Measurements from ENCODE around the gene AGBL5.

DNA sequence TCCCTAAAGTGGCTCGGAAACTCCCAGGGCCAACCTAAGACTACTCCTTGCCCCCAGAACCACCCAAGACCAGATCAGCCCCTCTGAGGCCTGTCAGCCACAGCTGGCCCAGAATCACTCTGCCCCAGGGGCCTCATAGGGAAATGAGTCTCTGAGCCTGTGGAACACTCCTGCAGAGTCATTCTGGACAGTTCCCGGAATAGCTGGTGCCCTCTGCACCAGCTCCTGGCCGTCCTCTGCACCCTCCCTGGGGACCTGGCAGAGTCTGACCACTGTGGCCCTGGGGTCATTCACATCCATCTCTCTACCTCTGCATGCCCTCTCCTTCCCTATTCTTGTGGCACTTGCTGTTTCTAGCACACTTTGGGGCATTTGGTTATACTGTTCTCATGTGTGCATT is 33.3 kb upstream of the AGBL5 start:
- TF ChIP-seq, protein P1, sequence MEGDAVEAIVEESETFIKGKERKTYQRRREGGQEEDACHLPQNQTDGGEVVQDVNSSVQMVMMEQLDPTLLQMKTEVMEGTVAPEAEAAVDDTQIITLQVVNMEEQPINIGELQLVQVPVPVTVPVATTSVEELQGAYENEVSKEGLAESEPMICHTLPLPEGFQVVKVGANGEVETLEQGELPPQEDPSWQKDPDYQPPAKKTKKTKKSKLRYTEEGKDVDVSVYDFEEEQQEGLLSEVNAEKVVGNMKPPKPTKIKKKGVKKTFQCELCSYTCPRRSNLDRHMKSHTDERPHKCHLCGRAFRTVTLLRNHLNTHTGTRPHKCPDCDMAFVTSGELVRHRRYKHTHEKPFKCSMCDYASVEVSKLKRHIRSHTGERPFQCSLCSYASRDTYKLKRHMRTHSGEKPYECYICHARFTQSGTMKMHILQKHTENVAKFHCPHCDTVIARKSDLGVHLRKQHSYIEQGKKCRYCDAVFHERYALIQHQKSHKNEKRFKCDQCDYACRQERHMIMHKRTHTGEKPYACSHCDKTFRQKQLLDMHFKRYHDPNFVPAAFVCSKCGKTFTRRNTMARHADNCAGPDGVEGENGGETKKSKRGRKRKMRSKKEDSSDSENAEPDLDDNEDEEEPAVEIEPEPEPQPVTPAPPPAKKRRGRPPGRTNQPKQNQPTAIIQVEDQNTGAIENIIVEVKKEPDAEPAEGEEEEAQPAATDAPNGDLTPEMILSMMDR (IDR thresholded peaks at IDR 0.05): no peak
- no peak for TF ChIP-seq ZFX (IDR thresholded peaks at IDR 0.05; ENCODE audit: borderline replicate concordance)

Data from 22Rv1 (cell line).